ENCODE results near the gene OR6A2. TPM values are rescaled to one million over a fixed set of nuclear protein-coding genes. Genes with fewer than 3 reads are reported as not detected.
A peak's percentile ranks its signal among the peaks of the same experiment; 100 is the strongest.

Gene OR6A2
- total RNA-seq, 1 donor from 2014 or later, result not detected

DNA sequence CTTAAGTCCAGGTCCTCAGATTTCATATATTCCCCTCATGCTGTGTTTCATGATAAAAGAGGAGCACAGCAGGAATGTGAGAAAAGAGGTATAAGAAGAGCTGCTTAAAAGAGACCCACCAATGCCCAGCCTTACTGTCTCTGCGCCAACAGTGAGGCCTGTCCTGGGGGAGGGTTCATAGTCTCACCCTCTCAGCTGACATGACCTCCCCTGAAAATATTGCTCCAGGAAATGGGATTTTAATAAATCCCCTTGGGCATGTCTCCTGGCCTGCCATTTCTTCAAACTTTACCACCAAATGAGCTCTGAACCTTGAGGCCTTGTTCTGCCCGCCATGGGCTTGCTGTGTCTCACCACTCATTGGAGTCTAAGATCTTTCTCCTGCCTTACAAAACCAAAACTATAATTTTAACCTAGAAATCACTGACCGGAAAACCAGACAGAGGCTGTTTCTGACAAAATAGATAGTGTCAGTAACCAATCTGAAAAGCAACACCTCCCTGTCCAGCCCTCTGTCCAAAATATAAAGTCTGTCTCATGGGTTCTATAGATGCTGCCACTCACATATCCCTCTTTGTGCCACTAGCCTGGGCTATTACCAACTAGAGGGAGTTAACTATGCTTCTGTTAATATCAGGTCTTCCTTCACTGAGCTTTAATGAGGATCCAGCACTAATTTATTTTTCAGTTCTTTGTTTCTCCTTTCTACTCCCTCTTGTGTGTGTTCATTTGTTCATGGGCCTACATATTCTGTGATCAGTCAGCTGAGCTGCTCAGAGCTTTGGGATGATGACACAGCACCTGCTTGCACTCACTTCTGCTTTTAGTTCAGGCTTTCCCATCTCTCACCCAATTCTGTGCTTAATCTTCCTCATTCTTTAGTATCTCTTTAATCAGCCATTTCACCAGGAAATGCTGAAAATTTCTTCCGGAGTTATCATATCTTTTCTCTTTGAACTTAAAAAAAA lies 27.3 kb downstream of the OR6A2 start, which contains the start of gene OR2AG2:
Gene OR2AG2 (minus strand): TSS at position 51 of the 968 bp plus-strand sequence. CDS start 3,019 bp downstream, outside the sequence.
- no peaks in the 10 kb centered on the region for H3K9me3 Mint-ChIP-seq (ENCODE audit: unreplicated experiment)
- H3K4me1 Mint-ChIP-seq (ENCODE audit: unreplicated experiment), result no peaks in the 10 kb centered on the region
- TF ChIP-seq, protein P1, sequence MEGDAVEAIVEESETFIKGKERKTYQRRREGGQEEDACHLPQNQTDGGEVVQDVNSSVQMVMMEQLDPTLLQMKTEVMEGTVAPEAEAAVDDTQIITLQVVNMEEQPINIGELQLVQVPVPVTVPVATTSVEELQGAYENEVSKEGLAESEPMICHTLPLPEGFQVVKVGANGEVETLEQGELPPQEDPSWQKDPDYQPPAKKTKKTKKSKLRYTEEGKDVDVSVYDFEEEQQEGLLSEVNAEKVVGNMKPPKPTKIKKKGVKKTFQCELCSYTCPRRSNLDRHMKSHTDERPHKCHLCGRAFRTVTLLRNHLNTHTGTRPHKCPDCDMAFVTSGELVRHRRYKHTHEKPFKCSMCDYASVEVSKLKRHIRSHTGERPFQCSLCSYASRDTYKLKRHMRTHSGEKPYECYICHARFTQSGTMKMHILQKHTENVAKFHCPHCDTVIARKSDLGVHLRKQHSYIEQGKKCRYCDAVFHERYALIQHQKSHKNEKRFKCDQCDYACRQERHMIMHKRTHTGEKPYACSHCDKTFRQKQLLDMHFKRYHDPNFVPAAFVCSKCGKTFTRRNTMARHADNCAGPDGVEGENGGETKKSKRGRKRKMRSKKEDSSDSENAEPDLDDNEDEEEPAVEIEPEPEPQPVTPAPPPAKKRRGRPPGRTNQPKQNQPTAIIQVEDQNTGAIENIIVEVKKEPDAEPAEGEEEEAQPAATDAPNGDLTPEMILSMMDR (IDR thresholded peaks at IDR 0.05), result no peak
- no peak for DNase-seq (ENCODE audit: extremely low spot score, unreplicated experiment)
- H3K4me3 Mint-ChIP-seq (ENCODE audit: unreplicated experiment), result no peak within 1 kb of the TSS
- no peaks in the 10 kb centered on the region for H3K36me3 Mint-ChIP-seq (ENCODE audit: unreplicated experiment)
- no peak within 1 kb of the TSS for H3K27ac Mint-ChIP-seq (ENCODE audit: unreplicated experiment)
- H3K27me3 Mint-ChIP-seq (ENCODE audit: unreplicated experiment), result peaks cover 10% of the 10 kb centered on the region

DNA sequence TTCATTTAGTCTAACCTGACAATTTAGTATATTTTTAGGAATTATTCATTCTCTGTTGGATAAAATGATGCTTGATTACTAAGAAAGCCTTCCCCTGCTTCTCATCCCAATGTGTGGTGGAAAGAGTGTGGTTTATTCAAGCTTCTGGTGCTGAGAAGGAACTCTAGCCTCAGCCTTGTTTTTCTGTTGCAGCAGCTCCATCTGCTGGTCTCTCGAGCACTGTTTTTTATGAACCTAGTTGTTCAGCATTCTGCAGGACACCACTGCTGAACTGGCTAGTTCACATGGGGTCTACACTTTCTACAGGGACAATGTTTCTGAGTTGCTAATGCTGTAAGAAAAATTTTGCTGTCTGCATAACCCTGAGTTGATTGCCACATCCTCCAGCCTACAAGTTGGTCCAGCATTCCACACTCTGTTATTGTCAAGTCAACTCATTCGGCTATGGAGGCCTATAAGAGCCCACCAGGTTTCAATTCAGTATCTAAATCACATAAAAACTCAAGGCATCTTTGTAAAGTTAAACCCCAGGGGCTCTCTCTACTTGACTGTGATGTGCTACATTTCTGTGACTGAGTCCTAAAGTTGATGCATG lies 42.0 kb downstream of the OR6A2 start:
- no peak overlapping the region for H3K27ac Mint-ChIP-seq (ENCODE audit: unreplicated experiment)
- H3K4me3 Mint-ChIP-seq (ENCODE audit: unreplicated experiment), result no peak overlapping the region
- TF ChIP-seq, protein P1 (IDR thresholded peaks at IDR 0.05), result peak; percentile 74
- DNase-seq (ENCODE audit: extremely low spot score, unreplicated experiment), result no peak
- H3K36me3 Mint-ChIP-seq (ENCODE audit: unreplicated experiment), result no peaks in the 10 kb centered on the region
- peaks cover 2% of the 10 kb centered on the region for H3K9me3 Mint-ChIP-seq (ENCODE audit: unreplicated experiment)
- peaks cover 4% of the 10 kb centered on the region for H3K27me3 Mint-ChIP-seq (ENCODE audit: unreplicated experiment)
- H3K4me1 Mint-ChIP-seq (ENCODE audit: unreplicated experiment), result no peaks in the 10 kb centered on the region

DNA sequence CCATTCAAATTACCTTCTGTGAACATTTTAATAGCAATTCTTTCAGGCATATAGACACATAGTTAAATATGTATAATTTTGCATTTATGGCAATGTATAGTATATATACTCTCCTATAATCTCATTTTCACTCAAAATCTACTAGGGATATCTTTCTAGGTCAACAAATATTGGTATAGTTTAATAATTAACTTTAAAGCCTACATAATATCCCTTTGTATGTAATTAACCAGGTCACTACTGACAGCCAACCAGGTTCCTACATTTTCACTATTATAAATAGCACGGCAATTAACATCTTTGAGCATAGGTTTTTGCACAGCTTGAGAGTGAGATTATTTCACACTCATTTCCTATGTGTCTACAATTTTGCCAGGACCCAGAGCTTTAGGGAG lies 43.5 kb downstream of the OR6A2 start:
- H3K36me3 Mint-ChIP-seq (ENCODE audit: unreplicated experiment), result no peaks in the 10 kb centered on the region
- no peak overlapping the region for H3K4me3 Mint-ChIP-seq (ENCODE audit: unreplicated experiment)
- TF ChIP-seq, protein P1 (IDR thresholded peaks at IDR 0.05), result no peak
- no peaks in the 10 kb centered on the region for H3K9me3 Mint-ChIP-seq (ENCODE audit: unreplicated experiment)
- H3K4me1 Mint-ChIP-seq (ENCODE audit: unreplicated experiment), result no peaks in the 10 kb centered on the region
- no peak for DNase-seq (ENCODE audit: extremely low spot score, unreplicated experiment)
- peaks cover 4% of the 10 kb centered on the region for H3K27me3 Mint-ChIP-seq (ENCODE audit: unreplicated experiment)
- H3K27ac Mint-ChIP-seq (ENCODE audit: unreplicated experiment), result no peak overlapping the region

DNA sequence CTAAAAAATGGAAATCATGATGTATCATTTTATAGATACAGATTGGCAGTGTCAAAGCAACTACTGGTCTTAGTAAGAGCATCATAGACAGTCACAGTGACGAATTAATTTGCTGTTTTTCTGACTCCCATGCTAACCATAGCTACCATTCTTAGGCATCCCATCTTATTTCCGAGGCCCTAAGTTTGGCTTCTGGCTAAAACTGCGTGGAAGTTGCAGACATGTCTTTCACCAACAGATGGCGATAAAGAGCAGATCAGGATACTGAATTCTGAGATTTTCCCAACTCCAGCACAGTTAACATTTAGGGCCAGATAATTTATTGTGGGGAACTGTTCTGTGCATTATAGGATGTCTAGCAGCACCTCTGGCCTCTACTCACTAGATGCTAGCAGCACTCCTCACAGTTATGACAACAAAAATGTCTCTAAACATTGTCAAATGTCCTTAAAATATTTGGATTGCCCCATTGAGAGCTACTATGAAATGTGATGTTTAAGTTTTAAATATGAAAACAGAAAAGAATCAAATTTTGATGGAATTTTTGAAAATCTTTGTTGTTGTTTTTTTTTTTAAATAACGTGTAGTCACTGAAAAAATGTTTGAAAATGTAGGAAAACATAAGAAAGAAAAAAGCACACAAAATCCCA lies 44.1 kb downstream of the OR6A2 start:
- Mint-ChIP-seq H3K27me3 (ENCODE audit: unreplicated experiment) (peaks cover 4% of the 10 kb centered on the region), H3K4me3 (ENCODE audit: unreplicated experiment) (no peak overlapping the region), H3K9me3 (ENCODE audit: unreplicated experiment) (no peaks in the 10 kb centered on the region), H3K4me1 (ENCODE audit: unreplicated experiment) (no peaks in the 10 kb centered on the region), H3K36me3 (ENCODE audit: unreplicated experiment) (no peaks in the 10 kb centered on the region), H3K27ac (ENCODE audit: unreplicated experiment) (no peak overlapping the region)
- TF ChIP-seq, protein P1 (IDR thresholded peaks at IDR 0.05), result peak; percentile 83
- DNase-seq (ENCODE audit: extremely low spot score, unreplicated experiment), result no peak
